Activated T-cell treated with anti-CD3 and anti-CD28 coated beads, Interleukin-2, amount 50 U/mL, for 24 hours (primary cell): ENCODE measurements around the gene ELF5.

Source experiments
- DNase-seq: peaks from one replicate; pipeline ENCODE4 v3.0.0-alpha.2; 2020
- H3K27ac Mint-ChIP-seq: 2 replicates; pipeline ENCODE4 v1.8.0; 2020; ENCODE audit warnings: mild to moderate bottlenecking, mixed read lengths
- H3K27me3 Mint-ChIP-seq: 2 replicates; pipeline ENCODE4 v1.8.0; 2020; ENCODE audit warnings: mixed read lengths
- H3K36me3 Mint-ChIP-seq: 2 replicates; pipeline ENCODE4 v1.8.0; 2020; ENCODE audit warnings: low read depth, mixed read lengths
- H3K4me1 Mint-ChIP-seq: 2 replicates; pipeline ENCODE4 v1.8.0; 2020; ENCODE audit warnings: low read depth, mixed read lengths
- H3K4me3 Mint-ChIP-seq: 2 replicates; pipeline ENCODE4 v1.8.0; 2020; ENCODE audit warnings: mild to moderate bottlenecking, moderate library complexity, mixed read lengths
- H3K9me3 Mint-ChIP-seq: 2 replicates; pipeline ENCODE4 v1.8.0; 2020; ENCODE audit warnings: mixed read lengths

The ELF5 gene

DNA sequence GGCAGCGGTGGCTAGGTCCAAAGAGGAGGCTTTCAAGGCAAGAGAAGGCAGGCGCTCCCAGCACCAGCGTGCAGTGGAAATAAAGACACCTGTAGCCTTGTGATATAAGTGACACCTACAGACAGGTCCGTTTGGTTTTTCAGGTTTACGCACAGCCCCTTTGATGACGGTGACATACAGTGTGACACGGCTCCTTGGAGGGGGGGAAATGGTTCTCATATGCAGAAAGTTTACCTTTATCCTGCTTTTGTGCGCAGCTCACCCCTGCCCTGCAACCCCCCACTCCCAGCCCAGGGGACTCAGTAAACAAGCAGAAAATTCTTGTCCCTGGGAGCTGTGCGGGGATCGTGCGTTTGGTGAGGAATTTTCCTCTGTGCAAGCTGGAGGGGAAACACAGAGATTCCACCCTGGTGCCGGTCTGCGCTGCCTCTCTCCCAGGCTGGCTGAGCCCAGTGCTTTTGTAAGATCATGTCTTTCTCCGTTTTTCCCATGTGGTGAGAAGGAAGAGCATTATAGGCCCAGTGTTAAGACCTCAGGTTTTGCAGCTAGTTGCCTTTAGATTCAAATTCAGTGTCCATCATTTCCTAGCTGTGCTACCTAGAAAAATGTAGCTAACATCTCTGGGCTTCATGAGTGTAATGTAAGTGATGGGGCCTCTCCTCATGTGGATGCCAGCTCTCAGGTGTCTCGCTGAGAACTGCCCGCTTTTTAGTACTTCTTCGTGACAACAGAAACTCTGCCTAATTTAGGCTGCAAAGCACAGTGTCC is at the start of gene ELF5:
Gene ELF5, minus strand, starts transcription at position 113 of the 768 bp plus-strand sequence. CDS start 8,045 bp downstream, outside the sequence.
- no peak for DNase-seq
- H3K4me1 Mint-ChIP-seq: no peaks in the 10 kb centered on the region
- no peaks in the 10 kb centered on the region for H3K9me3 Mint-ChIP-seq
- H3K27me3 Mint-ChIP-seq: no peaks in the 10 kb centered on the region
- no peak within 1 kb of the TSS for H3K27ac Mint-ChIP-seq
- H3K36me3 Mint-ChIP-seq: no peaks in the 10 kb centered on the region
- no peak within 1 kb of the TSS for H3K4me3 Mint-ChIP-seq

DNA sequence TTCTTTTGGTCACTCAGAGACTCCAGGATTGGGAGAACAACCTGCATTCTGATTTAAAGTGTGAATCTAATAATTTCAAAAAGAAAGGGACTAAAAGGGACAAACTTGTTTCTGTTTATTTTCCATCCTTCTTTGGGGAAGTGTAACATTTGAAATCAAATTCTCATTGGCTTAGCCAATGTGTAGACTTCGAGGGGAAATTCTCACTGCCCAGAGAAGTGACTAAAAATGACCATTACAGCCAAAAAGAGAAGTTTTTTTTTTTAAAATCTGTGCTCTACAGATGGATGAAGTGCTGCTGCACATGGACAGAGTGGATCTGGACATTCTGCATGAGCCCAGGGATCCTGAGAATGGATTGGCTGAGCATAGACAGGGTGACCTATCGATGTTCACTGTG is 49.4 kb upstream of the ELF5 start:
- Mint-ChIP-seq H3K36me3 (no peaks in the 10 kb centered on the region), H3K27ac (no peak overlapping the region), H3K27me3 (peaks cover 70% of the 10 kb centered on the region)

DNA sequence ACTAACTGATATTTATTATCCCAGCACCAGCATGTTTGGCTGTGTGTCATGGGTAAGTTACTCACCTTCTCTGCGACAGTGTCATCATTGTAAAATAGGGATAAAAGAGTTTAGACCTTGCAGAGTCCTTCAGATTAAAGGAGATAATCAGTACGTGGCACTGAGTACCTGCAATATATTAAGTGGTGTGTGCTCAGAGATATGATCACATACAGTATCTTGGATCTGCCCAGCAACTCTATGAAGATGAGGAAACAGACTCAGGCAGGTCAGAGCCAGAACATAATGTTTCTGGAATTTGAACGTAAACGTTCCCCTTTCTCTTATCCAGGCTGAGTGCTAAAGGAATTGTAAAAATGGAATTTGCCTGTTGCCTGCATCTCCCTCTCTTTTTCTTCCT is 46.9 kb upstream of the ELF5 start:
- no peaks in the 10 kb centered on the region for H3K4me1 Mint-ChIP-seq
- no peaks in the 10 kb centered on the region for H3K9me3 Mint-ChIP-seq
- no peaks in the 10 kb centered on the region for H3K36me3 Mint-ChIP-seq
- DNase-seq: no peak
- no peak overlapping the region for H3K4me3 Mint-ChIP-seq
- H3K27me3 Mint-ChIP-seq: peaks cover 66% of the 10 kb centered on the region
- H3K27ac Mint-ChIP-seq: no peak overlapping the region

More for the DNA sequence above, 49.4 kb upstream of the ELF5 start:
- Mint-ChIP-seq H3K4me1 (no peaks in the 10 kb centered on the region), H3K4me3 (no peak overlapping the region), H3K9me3 (no peaks in the 10 kb centered on the region)
- DNase-seq: no peak

DNA sequence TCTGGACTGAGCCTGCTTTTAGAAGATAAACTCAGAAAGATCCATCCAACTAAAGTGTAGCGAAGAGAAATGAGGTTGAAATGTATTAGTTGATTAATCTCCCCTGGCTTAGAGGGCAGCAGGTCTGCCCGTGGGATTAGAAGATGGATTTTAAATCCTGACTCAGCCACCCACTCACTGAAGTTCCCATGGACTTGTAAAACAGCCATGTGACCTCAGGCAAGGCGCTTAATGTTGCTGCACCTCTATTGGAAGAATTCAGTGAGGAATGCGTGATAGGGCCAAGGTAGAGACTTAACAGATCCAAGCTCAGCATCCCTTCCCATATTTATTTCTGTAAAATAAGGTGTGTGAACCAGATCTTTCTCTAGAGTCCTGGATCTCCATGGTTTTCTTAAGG is 45.1 kb upstream of the ELF5 start:
- Mint-ChIP-seq H3K4me3 (no peak overlapping the region), H3K36me3 (no peaks in the 10 kb centered on the region), H3K9me3 (no peaks in the 10 kb centered on the region), H3K27me3 (peaks cover 59% of the 10 kb centered on the region), H3K27ac (no peak overlapping the region), H3K4me1 (no peaks in the 10 kb centered on the region)
- no peak for DNase-seq

DNA sequence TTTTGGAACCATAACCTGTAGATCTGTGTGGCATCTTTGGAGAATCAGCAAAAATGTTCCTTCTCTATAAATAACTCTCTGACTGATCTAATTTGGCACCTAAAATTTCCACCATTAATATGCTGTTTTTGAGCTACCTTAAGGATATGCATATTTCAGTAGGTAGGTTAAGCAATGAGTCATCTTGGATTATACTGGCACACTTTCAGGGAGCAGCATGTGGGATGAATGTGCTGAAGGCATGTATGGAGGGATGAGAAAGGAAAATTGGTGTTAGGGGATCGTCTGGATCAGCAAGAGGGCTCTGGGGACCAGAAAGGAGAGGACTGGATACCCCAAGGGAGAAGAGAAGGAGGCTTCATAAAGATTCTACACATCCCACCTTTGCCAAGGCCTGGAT is 44.6 kb upstream of the ELF5 start:
- no peak overlapping the region for H3K27ac Mint-ChIP-seq
- no peak for DNase-seq
- no peaks in the 10 kb centered on the region for H3K36me3 Mint-ChIP-seq
- H3K27me3 Mint-ChIP-seq: peaks cover 59% of the 10 kb centered on the region
- H3K9me3 Mint-ChIP-seq: no peaks in the 10 kb centered on the region
- no peaks in the 10 kb centered on the region for H3K4me1 Mint-ChIP-seq
- H3K4me3 Mint-ChIP-seq: no peak overlapping the region

DNA sequence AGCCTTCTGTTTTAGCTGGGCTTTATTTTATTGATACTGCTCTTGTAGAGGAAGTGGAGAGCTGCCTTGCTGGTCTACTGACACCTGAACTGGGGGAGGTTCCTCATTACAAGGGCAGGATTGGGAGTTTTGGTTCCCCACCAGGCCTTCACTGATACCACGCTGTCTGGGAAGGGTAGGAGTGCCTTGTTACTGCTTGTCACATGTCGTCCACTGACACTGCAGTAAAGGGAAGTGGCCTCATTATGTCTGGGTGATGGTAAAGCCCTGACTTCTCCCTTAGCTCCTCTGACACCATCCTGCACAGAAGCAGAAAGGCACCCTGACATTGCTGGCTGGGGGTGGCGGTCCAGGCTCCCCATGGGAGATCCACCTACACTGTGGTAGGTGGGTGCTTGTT is 38.7 kb upstream of the ELF5 start:
- Mint-ChIP-seq H3K27ac (no peak overlapping the region), H3K4me1 (no peaks in the 10 kb centered on the region), H3K4me3 (no peak overlapping the region), H3K9me3 (no peaks in the 10 kb centered on the region), H3K36me3 (no peaks in the 10 kb centered on the region), H3K27me3 (peaks cover 24% of the 10 kb centered on the region)
- no peak for DNase-seq

DNA sequence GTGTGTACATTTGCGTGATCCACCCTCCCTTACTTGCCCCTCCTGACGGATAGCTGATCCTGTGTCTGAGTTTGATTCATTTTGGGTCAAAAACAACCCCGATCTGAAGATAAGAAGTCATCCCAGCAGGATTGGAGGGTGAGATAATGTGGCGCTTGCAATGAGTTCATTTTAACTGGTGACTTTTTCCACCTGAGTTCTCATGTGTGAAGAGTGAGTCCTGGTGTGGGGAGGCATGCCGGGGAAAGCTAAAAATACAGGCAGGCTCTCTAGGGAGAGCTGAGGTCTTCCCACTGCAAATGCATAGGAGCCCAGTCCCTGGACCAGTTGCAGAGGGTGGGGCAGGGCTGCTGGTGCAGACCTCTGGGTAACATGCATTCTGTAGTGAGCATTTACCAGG is 35.7 kb upstream of the ELF5 start:
- Mint-ChIP-seq H3K36me3 (no peaks in the 10 kb centered on the region), H3K27me3 (peaks cover 22% of the 10 kb centered on the region), H3K4me3 (no peak overlapping the region), H3K4me1 (no peaks in the 10 kb centered on the region), H3K9me3 (no peaks in the 10 kb centered on the region), H3K27ac (no peak overlapping the region)
- DNase-seq: no peak

DNA sequence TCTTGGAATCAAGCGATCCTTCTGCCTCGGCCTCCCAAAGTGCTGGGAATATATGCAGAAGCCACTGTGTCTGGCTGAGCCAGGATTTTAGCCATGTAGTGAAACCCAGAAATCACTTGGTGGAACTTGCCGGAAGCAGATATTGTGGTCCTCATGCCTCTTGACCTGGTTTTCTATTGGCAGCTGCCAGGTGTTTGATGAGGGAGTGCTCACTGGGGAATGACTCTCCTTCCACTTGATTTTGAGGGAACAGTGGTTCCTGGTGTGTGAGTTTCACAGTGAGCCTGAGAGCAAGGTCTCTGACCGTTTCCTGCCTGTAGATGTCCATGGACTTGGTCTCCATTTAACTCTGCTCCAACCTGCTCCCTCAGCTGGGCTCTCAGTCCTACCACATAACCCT is 34.7 kb upstream of the ELF5 start:
- H3K4me1 Mint-ChIP-seq: no peaks in the 10 kb centered on the region
- DNase-seq: no peak
- peaks cover 25% of the 10 kb centered on the region for H3K27me3 Mint-ChIP-seq
- no peak overlapping the region for H3K4me3 Mint-ChIP-seq
- no peaks in the 10 kb centered on the region for H3K9me3 Mint-ChIP-seq
- no peaks in the 10 kb centered on the region for H3K36me3 Mint-ChIP-seq
- H3K27ac Mint-ChIP-seq: no peak overlapping the region

DNA sequence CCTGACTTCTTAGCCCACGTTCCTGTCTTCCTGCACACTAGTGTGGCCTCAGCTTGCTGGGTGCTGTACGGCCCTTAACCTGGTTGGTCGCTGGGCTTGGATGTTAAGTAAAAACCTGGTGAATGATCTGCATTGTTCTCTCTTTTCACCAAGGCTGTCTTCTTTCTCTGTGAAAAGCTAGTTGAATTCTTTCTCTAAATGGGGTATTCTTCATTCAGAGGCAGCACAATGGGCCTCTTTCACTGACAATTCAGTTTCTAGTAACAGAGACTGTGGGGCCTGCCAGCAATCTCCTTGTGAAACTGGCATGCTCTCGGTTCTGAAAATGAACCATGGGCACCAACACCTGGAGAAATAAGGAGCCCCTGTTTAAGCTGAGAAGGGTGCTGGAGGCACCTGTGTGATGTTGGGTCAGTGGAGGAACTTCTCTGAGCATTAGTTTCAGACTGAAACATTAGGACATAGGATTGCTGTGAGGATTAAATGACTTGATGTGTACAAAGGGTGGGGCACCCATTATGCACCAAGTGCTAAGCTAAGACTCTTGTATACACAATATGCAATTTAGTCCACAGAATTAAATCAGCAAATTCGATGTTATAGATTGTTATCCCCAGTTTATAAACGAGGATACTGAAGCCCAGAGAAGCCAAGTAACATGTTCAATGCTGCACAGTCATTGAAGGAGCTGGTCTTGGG is 33.1 kb upstream of the ELF5 start:
- H3K36me3 Mint-ChIP-seq: no peaks in the 10 kb centered on the region
- no peaks in the 10 kb centered on the region for H3K9me3 Mint-ChIP-seq
- DNase-seq: no peak
- H3K27ac Mint-ChIP-seq: no peak overlapping the region
- H3K4me1 Mint-ChIP-seq: no peaks in the 10 kb centered on the region
- H3K27me3 Mint-ChIP-seq: peaks cover 41% of the 10 kb centered on the region
- H3K4me3 Mint-ChIP-seq: no peak overlapping the region

DNA sequence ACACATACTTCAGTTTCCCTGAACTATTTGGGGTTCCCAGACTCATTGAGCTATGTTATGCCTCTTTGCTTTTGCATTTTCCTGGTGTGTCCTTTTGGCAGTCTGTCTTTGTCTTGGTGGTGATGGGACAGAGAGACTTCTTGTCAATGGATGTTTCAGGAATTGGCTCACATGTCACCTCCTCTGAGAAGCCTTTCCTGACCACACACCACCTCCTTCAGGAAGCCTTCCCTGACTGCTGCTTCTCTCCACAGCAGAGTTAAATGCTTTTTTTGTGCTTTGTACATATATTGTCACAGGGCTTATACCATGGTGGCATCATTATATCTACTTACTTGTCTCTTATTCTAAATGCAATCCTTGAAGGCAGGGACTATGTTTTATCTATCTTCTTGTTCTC is 28.5 kb upstream of the ELF5 start:
- Mint-ChIP-seq H3K27me3 (peaks cover 46% of the 10 kb centered on the region), H3K4me1 (no peaks in the 10 kb centered on the region), H3K4me3 (no peak overlapping the region), H3K36me3 (no peaks in the 10 kb centered on the region), H3K9me3 (no peaks in the 10 kb centered on the region), H3K27ac (no peak overlapping the region)
- no peak for DNase-seq

DNA sequence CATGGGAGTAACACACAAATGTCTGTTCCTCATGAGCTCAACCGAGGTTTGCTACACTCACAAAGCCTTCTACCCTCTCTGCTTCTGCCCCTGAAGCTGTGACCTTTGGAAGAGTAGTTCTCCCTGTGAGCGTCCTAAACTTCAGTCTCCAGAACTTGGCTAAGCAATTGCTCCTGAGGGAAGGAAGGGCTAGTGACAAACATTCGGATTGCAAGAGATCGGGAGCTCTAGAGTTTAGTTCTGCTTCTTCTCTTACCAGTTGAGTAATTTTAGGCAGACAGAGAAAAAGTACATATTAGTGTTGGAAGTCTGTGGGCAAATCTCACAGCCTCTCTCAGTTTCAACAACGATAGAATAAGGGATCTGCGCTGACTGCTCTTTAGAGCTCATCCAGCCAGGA is 27.3 kb upstream of the ELF5 start:
- H3K4me3 Mint-ChIP-seq: no peak overlapping the region
- no peaks in the 10 kb centered on the region for H3K9me3 Mint-ChIP-seq
- no peaks in the 10 kb centered on the region for H3K36me3 Mint-ChIP-seq
- H3K27me3 Mint-ChIP-seq: peaks cover 50% of the 10 kb centered on the region
- no peak for DNase-seq
- no peaks in the 10 kb centered on the region for H3K4me1 Mint-ChIP-seq
- H3K27ac Mint-ChIP-seq: no peak overlapping the region

DNA sequence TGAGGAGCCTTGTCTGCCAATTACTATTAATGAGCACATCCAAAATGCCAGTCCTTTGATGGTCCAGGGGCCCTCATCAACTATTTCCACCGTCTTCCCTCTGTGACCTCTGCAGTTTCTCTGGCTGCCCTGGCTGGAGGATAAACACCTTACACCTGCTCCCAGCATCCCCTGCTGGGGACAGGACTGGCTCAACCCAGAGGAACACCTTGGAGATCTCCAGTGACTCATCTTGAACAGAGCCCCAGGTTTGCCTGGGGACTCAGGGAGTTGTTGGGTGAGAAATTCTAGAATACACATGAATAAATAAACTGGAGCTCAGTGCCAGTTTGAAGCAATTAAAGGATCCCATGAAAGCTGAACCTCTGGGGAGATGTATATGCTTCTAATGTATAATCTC is 24.0 kb upstream of the ELF5 start:
- Mint-ChIP-seq H3K9me3 (peaks cover 3% of the 10 kb centered on the region), H3K27ac (no peak overlapping the region)

DNA sequence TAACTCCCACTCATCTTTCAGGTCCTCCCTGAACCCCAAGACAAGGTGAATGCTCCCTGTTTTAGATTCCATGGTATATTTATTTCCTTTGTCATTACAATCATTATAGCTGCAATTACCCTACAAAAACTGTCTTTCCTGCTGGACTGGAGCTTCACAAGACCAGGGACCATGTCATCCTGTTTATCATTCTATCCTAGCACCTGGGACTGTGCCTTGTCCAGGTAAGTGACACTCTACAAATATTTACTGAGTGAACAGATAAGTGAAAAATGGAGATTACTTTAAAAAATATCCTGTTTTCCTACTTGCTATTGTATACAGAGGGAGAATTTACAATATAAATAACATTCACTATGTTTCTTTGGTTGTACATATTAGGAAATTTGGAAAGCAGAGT is 22.5 kb upstream of the ELF5 start:
- H3K36me3 Mint-ChIP-seq: no peaks in the 10 kb centered on the region
- no peaks in the 10 kb centered on the region for H3K4me1 Mint-ChIP-seq
- peaks cover 24% of the 10 kb centered on the region for H3K27me3 Mint-ChIP-seq
- H3K4me3 Mint-ChIP-seq: no peak overlapping the region
- peaks cover 3% of the 10 kb centered on the region for H3K9me3 Mint-ChIP-seq
- no peak overlapping the region for H3K27ac Mint-ChIP-seq
- DNase-seq: no peak

More for the DNA sequence above, 24.0 kb upstream of the ELF5 start:
- DNase-seq: no peak
- H3K4me1 Mint-ChIP-seq: no peaks in the 10 kb centered on the region
- H3K27me3 Mint-ChIP-seq: peaks cover 35% of the 10 kb centered on the region
- no peaks in the 10 kb centered on the region for H3K36me3 Mint-ChIP-seq
- H3K4me3 Mint-ChIP-seq: no peak overlapping the region

DNA sequence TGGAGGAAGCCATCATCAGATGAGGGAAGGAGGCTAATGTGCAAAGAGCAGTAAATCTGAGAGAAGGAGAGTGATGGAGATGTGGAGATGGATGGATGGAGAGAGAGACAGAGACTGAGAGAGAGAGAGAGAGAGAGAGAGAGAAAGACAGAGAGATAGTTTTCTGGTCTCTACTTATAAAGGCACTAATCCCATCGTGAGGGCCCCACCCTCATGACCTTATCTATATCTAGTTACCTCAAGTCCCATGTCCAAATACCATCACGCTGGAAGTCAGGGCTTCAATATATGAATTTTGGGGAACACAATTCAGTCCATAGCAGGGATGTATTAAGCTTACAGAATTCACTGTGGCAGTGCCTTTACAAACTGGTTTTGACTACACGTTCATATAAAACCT is 21.2 kb upstream of the ELF5 start:
- H3K9me3 Mint-ChIP-seq: peaks cover 3% of the 10 kb centered on the region
- no peak overlapping the region for H3K27ac Mint-ChIP-seq
- H3K4me1 Mint-ChIP-seq: no peaks in the 10 kb centered on the region
- no peak for DNase-seq
- no peaks in the 10 kb centered on the region for H3K36me3 Mint-ChIP-seq
- no peak overlapping the region for H3K4me3 Mint-ChIP-seq
- H3K27me3 Mint-ChIP-seq: peaks cover 22% of the 10 kb centered on the region

DNA sequence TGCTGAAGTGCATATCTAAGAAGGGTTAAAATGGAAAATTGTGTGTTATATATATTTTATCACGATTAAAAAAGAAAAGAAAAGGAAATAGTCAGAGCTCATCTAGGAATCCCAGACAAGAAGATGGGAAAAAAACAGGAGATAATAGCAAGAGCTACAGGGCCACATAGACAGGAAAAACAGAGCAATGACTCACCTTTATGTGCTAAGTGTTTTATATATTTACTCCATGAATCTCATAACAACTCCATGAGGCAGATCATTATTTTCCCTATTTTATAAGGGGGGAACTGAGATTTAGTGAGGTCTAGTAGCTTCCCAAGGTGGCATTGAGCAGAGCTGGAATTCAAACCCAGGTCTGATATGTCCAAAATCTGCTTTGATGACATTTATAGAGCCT is 18.1 kb upstream of the ELF5 start:
- no peaks in the 10 kb centered on the region for H3K36me3 Mint-ChIP-seq
- no peaks in the 10 kb centered on the region for H3K4me1 Mint-ChIP-seq
- H3K27ac Mint-ChIP-seq: no peak overlapping the region
- H3K27me3 Mint-ChIP-seq: peaks cover 34% of the 10 kb centered on the region
- peaks cover 3% of the 10 kb centered on the region for H3K9me3 Mint-ChIP-seq
- no peak overlapping the region for H3K4me3 Mint-ChIP-seq
- no peak for DNase-seq
